GM23338 (cell line): Measurements from ENCODE around the gene PTGIS. TPM values are rescaled to one million over a fixed set of nuclear protein-coding genes. Genes with fewer than 3 reads are reported as not detected.

Experiments used
- EZH2 ChIP-seq: fragments of 200-600 bp; sonication (generic); IDR thresholded peaks from one replicate; pipeline ENCODE4 v1.8.0; 2017; ENCODE audit warnings: antibody characterized with exemption, mild to moderate bottlenecking, low read depth; ENCODE audit not compliant: unreplicated experiment
- NANOG ChIP-seq: IDR thresholded peaks from 2 replicates; pipeline ENCODE4 v1.6.1; 2016; ENCODE audit warnings: antibody characterized with exemption, borderline replicate concordance
- STAT1 ChIP-seq: IDR thresholded peaks from one replicate; pipeline ENCODE4 v1.6.1; 2016; ENCODE audit warnings: antibody characterized with exemption; ENCODE audit not compliant: unreplicated experiment
- ZNF114 ChIP-seq: fragments of 250-450 bp; sonication (Bioruptor Pico); IDR thresholded peaks from 2 replicates; pipeline ENCODE4 v1.5.0; 2020; ENCODE audit warnings: mild to moderate bottlenecking, moderate library complexity
- polyA plus RNA-seq: library from polyadenylated mRNA; unstranded; fragments of >200 nt; fragmentation: Nextera tagmentation; extraction: Ambion mirVana; gene quantifications from 2 replicates; pipeline ENCODE4 v1.2.1, GENCODE V29; 2016
- total RNA-seq: library from RNA; depleted of rRNA; stranded (reverse); fragments of >200 nt; shearing (Covaris generic); gene quantifications from 2 replicates; pipeline ENCODE4 v1.2.3, GENCODE V29; 2014
- TF ChIP-seq, protein P1 (sequence below): fragments of 250-450 bp; sonication (Bioruptor Pico); IDR thresholded peaks from 2 replicates; pipeline ENCODE4 v1.5.0; 2020; ENCODE audit warnings: mild to moderate bottlenecking, moderate library complexity
- TF ChIP-seq, protein P2 (sequence below): IDR thresholded peaks from 2 replicates; pipeline ENCODE4 v1.6.1; 2016; ENCODE audit warnings: antibody characterized with exemption
- TF ChIP-seq, protein P3 (sequence below): IDR thresholded peaks from one replicate; pipeline ENCODE4 v1.6.1; 2018; ENCODE audit warnings: antibody characterized with exemption; ENCODE audit not compliant: unreplicated experiment

PTGIS gene
- total and polyA plus RNA-seq, 2 experiments from 2014 or later: 6.6 to 28.7 TPM

DNA sequence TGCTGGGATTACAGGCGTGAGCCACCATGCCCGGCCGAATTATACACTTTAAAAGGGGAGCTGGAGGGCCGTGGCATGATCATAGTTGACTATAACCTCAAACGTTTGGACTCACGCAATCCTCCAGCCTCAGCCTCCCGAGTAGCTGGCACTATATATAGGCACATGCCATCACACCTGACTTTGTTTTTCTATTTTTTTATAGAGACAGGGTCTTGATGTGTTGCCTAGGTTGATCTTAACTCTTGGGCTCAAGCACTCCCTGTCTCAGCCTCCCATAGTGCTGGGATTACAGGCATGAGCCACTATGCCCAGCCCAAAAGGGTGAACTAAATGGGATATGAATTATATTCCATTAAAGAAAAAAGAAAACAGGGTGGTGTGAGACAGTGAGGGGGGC is 7.8 kb downstream of the PTGIS start (continued):
- TF ChIP-seq, protein P1, sequence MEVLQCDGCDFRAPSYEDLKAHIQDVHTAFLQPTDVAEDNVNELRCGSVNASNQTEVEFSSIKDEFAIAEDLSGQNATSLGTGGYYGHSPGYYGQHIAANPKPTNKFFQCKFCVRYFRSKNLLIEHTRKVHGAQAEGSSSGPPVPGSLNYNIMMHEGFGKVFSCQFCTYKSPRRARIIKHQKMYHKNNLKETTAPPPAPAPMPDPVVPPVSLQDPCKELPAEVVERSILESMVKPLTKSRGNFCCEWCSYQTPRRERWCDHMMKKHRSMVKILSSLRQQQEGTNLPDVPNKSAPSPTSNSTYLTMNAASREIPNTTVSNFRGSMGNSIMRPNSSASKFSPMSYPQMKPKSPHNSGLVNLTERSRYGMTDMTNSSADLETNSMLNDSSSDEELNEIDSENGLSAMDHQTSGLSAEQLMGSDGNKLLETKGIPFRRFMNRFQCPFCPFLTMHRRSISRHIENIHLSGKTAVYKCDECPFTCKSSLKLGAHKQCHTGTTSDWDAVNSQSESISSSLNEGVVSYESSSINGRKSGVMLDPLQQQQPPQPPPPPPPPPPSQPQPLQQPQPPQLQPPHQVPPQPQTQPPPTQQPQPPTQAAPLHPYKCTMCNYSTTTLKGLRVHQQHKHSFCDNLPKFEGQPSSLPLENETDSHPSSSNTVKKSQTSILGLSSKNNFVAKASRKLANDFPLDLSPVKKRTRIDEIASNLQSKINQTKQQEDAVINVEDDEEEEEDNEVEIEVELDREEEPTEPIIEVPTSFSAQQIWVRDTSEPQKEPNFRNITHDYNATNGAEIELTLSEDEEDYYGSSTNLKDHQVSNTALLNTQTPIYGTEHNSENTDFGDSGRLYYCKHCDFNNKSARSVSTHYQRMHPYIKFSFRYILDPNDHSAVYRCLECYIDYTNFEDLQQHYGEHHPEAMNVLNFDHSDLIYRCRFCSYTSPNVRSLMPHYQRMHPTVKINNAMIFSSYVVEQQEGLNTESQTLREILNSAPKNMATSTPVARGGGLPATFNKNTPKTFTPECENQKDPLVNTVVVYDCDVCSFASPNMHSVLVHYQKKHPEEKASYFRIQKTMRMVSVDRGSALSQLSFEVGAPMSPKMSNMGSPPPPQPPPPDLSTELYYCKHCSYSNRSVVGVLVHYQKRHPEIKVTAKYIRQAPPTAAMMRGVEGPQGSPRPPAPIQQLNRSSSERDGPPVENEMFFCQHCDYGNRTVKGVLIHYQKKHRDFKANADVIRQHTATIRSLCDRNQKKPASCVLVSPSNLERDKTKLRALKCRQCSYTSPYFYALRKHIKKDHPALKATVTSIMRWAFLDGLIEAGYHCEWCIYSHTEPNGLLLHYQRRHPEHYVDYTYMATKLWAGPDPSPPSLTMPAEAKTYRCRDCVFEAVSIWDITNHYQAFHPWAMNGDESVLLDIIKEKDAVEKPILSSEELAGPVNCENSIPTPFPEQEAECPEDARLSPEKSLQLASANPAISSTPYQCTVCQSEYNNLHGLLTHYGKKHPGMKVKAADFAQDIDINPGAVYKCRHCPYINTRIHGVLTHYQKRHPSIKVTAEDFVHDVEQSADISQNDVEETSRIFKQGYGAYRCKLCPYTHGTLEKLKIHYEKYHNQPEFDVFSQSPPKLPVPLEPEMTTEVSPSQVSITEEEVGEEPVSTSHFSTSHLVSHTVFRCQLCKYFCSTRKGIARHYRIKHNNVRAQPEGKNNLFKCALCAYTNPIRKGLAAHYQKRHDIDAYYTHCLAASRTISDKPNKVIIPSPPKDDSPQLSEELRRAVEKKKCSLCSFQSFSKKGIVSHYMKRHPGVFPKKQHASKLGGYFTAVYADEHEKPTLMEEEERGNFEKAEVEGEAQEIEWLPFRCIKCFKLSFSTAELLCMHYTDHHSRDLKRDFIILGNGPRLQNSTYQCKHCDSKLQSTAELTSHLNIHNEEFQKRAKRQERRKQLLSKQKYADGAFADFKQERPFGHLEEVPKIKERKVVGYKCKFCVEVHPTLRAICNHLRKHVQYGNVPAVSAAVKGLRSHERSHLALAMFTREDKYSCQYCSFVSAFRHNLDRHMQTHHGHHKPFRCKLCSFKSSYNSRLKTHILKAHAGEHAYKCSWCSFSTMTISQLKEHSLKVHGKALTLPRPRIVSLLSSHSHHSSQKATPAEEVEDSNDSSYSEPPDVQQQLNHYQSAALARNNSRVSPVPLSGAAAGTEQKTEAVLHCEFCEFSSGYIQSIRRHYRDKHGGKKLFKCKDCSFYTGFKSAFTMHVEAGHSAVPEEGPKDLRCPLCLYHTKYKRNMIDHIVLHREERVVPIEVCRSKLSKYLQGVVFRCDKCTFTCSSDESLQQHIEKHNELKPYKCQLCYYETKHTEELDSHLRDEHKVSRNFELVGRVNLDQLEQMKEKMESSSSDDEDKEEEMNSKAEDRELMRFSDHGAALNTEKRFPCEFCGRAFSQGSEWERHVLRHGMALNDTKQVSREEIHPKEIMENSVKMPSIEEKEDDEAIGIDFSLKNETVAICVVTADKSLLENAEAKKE: no peak
- TF ChIP-seq ZNF114 (CRISPR knock-in tag) (no peak), STAT1 (no peak), EZH2 (no peak), NANOG (no peak)
- TF ChIP-seq, protein P2, sequence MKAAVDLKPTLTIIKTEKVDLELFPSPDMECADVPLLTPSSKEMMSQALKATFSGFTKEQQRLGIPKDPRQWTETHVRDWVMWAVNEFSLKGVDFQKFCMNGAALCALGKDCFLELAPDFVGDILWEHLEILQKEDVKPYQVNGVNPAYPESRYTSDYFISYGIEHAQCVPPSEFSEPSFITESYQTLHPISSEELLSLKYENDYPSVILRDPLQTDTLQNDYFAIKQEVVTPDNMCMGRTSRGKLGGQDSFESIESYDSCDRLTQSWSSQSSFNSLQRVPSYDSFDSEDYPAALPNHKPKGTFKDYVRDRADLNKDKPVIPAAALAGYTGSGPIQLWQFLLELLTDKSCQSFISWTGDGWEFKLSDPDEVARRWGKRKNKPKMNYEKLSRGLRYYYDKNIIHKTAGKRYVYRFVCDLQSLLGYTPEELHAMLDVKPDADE: no peak
- TF ChIP-seq, protein P3, sequence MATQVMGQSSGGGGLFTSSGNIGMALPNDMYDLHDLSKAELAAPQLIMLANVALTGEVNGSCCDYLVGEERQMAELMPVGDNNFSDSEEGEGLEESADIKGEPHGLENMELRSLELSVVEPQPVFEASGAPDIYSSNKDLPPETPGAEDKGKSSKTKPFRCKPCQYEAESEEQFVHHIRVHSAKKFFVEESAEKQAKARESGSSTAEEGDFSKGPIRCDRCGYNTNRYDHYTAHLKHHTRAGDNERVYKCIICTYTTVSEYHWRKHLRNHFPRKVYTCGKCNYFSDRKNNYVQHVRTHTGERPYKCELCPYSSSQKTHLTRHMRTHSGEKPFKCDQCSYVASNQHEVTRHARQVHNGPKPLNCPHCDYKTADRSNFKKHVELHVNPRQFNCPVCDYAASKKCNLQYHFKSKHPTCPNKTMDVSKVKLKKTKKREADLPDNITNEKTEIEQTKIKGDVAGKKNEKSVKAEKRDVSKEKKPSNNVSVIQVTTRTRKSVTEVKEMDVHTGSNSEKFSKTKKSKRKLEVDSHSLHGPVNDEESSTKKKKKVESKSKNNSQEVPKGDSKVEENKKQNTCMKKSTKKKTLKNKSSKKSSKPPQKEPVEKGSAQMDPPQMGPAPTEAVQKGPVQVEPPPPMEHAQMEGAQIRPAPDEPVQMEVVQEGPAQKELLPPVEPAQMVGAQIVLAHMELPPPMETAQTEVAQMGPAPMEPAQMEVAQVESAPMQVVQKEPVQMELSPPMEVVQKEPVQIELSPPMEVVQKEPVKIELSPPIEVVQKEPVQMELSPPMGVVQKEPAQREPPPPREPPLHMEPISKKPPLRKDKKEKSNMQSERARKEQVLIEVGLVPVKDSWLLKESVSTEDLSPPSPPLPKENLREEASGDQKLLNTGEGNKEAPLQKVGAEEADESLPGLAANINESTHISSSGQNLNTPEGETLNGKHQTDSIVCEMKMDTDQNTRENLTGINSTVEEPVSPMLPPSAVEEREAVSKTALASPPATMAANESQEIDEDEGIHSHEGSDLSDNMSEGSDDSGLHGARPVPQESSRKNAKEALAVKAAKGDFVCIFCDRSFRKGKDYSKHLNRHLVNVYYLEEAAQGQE: no peak
